Erythroblast (primary cell): ENCODE data around the gene SEPTIN11.

Experiments used
- GATA1 ChIP-seq: IDR thresholded peaks from 2 replicates; pipeline ENCODE4 v1.6.1; 2011; ENCODE audit warnings: low read depth, mild to moderate bottlenecking, control low read depth, low read length, moderate library complexity
- POLR2A ChIP-seq: IDR thresholded peaks from 2 replicates; pipeline ENCODE4 v1.6.1; 2011; ENCODE audit warnings: mild to moderate bottlenecking, low read length

- TF ChIP-seq POLR2A: no peak
- TF ChIP-seq GATA1: no peak
These were observed 40.0 kb downstream of the SEPTIN11 start for GRCh38 chr4:76989391-76990061.
